ENCODE results near the gene LPCAT2.

LPCAT2 gene

GRCh38 chr16:55532227-55532626 lies 23.4 kb downstream of the LPCAT2 start:
- DNase-seq (ENCODE audit: low read depth, low spot score) = no peak
- H3K4me3 ChIP-seq (ENCODE audit: low read length) = no peak overlapping the region

- no peak overlapping the region for H3K4me3 ChIP-seq (ENCODE audit: low read length)
- DNase-seq (ENCODE audit: low read depth, low spot score) = no peak
These were observed 25.9 kb downstream of the LPCAT2 start for GRCh38 chr16:55534756-55535155.

- H3K4me3 ChIP-seq (ENCODE audit: low read length) = no peak overlapping the region
- DNase-seq (ENCODE audit: low read depth, low spot score) = no peak
These were observed 30.2 kb downstream of the LPCAT2 start for GRCh38 chr16:55539049-55539448.

DNA sequence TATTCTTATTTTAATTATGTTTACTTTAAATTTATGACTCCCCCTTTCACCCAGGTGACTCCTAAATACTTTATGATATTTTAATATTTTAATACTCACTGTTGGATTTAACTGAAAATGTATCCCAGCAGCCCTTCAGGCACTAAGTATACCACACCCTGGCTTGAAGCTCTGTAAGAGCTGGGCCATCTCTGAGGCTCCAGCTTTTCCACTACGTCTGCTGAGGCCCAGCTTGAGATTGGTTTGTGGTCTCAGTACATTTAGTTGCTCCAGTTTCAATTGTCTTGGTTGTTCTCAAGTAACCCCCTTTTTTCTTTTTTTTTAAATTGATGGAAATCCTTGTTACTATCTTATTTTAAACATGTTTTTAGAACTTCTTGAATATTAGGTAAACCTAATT lies 30.6 kb downstream of the LPCAT2 start:
- DNase-seq (ENCODE audit: low read depth, low spot score) = no peak
- no peak overlapping the region for H3K4me3 ChIP-seq (ENCODE audit: low read length)

DNA sequence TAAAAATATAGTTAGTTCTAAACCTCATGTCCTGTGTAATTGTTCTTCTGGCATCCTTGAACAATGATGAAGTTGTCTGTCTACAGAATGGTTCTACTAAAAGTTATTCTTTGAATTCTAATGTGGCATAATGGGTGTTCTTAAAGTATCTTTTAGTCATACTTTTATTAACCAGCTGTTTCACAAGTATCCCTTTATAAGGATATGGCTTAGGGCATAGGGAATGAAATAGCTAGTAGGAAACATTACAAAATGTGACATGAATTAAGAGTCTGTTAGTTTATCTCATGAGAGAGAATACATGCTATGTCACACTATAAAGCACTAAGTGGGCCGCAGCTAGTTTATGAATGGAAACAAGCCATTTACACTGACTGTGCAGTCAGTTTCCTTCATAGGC lies 31.3 kb downstream of the LPCAT2 start:
- no peak for DNase-seq (ENCODE audit: low read depth, low spot score)
- no peak overlapping the region for H3K4me3 ChIP-seq (ENCODE audit: low read length)

DNA sequence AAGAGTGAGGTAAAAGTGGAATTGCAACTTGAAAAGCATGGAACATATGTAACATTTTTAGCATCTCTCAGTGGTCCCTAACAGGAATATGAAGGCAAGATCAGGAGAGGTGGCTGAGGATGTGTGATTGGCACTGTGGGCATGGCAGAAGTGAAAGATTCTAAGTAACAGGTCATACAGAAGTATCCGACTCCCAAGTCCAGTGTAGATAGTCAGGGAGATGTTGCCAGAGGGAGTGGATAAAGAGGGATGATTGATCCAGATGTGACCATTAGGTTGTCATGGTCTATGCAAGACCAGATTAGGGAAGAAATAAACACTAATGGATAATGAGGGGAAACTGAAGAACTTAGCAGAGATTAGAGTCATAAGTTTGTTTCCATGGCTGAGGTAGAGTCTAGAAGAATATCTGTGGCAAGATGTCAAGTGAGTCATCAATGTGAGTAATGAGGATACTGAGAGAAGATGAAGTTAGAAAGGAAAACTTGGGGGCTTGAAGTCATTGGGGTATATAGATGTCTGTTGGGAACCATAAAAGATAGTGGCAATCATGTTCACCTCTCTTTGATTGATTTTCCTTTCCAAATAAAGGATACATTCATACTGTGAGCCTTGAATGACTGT lies 33.7 kb downstream of the LPCAT2 start:
- DNase-seq (ENCODE audit: low read depth, low spot score) = no peak
- no peak overlapping the region for H3K4me3 ChIP-seq (ENCODE audit: low read length)

GRCh38 chr16:55543472-55543871 lies 34.6 kb downstream of the LPCAT2 start:
- no peak for DNase-seq (ENCODE audit: low read depth, low spot score)
- no peak overlapping the region for H3K4me3 ChIP-seq (ENCODE audit: low read length)

GRCh38 chr16:55552621-55553020 lies 43.7 kb downstream of the LPCAT2 start:
- no peak overlapping the region for H3K4me3 ChIP-seq (ENCODE audit: low read length)
- no peak for DNase-seq (ENCODE audit: low read depth, low spot score)

DNA sequence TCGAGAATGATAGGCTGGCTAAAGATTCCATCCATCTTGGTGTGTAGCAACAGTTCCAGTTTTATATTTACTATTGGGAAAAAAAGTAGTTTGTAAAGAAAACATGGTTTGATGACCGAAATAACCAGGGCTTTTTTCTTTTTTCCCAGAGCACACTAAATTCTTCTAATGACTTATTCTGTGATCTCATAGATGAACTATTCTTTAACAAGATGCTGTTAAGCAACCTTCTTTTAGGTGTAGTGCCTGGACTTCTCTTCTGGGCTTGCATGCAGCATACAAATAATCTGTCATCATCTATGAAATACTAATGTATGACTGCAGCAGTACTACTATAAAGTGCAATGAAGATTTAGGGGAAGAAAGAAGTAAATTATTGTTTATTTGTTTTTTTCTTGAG lies 46.6 kb downstream of the LPCAT2 start:
- no peak overlapping the region for H3K4me3 ChIP-seq (ENCODE audit: low read length)
- DNase-seq (ENCODE audit: low read depth, low spot score) = no peak

DNA sequence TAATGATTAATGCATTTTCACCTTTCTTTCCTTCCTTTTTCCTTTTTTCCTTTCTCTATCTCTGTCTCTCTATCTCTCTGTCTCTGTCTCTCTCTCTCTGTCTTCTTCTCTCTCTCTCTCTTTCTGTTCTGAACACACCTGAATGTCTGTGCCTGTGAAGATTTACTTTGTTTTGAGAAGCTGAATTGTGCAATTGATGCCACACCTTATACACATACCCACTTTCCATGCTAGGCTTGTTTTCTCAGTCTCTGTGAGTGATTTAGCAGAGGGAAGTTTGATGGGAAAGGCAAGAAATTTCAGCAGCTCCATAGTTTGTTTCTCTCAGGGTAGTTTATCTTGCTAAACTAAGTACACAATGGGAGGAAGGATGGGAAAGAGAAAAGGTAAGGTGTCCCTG lies 48.3 kb downstream of the LPCAT2 start:
- no peak for DNase-seq (ENCODE audit: low read depth, low spot score)
- H3K4me3 ChIP-seq (ENCODE audit: low read length) = no peak overlapping the region

GRCh38 chr16:55559233-55559632 lies 50.4 kb downstream of the LPCAT2 start:
- H3K4me3 ChIP-seq (ENCODE audit: low read length) = no peak overlapping the region
- DNase-seq (ENCODE audit: low read depth, low spot score) = no peak

DNA sequence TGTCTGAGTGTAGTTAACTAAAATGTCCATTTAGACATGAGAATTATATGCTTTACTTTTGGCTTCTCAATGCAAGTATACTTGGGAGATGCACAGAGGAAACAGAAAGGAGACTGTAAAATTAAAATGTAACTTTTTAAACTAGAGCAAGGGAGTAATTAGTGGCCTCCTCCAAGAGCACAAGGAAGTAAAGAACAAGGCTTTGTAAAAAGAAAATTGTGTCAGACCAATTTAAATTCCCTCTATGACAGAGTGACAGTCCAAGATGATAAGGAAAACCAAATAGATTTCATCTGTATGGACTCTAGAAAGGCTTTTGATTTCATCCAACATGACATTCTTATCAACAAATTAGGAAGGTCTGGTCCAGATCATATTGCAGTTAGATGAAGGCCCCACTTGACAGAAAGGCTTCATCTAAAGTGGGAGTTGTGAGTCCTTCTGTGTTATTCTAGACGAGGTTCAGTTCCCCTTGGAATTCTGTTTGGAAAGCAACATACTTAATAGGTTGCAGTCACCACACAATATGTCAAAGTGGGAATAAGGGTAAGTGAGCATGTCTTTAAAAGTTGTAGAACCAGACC lies 51.2 kb downstream of the LPCAT2 start:
- DNase-seq (ENCODE audit: low read depth, low spot score) = no peak
- no peak overlapping the region for H3K4me3 ChIP-seq (ENCODE audit: low read length)

DNA sequence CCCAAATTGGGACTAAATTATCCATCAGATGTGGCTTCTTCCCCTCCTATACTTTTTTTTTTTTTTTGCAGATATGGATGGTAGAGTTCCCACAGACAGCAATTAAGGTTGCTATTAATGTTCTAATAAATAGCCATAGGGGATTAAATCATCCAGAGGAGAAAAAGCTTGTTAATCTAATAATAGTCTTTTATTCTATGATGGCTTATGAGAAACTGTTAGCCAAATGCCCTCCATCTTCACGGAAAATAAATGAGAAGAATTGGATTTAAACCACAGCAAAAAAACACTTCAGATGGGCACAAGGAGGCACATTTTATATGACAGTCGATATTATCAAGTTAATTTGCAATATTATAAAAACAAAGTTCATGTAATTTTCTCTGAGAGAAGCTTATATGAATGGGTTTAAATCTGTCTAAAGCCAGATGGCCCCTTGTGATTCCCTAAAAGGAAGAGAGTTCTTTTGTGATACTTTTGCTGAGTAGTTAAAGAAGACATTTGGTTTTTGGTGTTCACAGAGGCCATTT lies 52.5 kb downstream of the LPCAT2 start:
- no peak overlapping the region for H3K4me3 ChIP-seq (ENCODE audit: low read length)
- DNase-seq (ENCODE audit: low read depth, low spot score) = no peak

GRCh38 chr16:55562936-55563335 lies 54.1 kb downstream of the LPCAT2 start:
- H3K4me3 ChIP-seq (ENCODE audit: low read length) = no peak overlapping the region
- DNase-seq (ENCODE audit: low read depth, low spot score) = no peak

DNA sequence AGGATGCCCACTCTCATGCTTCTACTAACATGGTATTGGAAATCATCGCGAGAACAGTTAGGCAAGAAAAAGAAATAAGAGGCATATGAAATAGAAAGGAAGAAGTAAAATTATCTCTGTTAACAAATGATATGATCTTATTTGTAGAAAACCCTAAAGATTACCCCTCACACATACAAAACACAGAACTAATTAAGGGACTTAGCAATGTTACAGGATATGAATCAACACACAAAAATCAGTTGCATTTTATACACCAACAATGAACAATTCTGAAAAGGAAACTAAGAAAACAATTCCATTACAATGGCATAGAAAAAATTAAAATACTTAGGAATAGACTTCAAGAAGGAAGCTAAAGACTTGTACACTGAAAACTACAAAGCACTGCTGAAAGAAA lies 54.9 kb downstream of the LPCAT2 start:
- no peak for DNase-seq (ENCODE audit: low read depth, low spot score)
- H3K4me3 ChIP-seq (ENCODE audit: low read length) = no peak overlapping the region

GRCh38 chr16:55565086-55565485 lies 56.2 kb downstream of the LPCAT2 start:
- DNase-seq (ENCODE audit: low read depth, low spot score) = no peak
- H3K4me3 ChIP-seq (ENCODE audit: low read length) = no peak overlapping the region

- no peak within 1 kb of the TSS for H3K4me3 ChIP-seq (ENCODE audit: low read length)
- DNase-seq (ENCODE audit: low read depth, low spot score) = no peak
These were observed 57.7 kb downstream of the LPCAT2 start, which contains the start of gene CAPNS2 for GRCh38 chr16:55566432-55567175. CAPNS2 (plus strand) TSS chr16:55566684; CDS start chr16:55566757, 73 bp downstream.

DNA sequence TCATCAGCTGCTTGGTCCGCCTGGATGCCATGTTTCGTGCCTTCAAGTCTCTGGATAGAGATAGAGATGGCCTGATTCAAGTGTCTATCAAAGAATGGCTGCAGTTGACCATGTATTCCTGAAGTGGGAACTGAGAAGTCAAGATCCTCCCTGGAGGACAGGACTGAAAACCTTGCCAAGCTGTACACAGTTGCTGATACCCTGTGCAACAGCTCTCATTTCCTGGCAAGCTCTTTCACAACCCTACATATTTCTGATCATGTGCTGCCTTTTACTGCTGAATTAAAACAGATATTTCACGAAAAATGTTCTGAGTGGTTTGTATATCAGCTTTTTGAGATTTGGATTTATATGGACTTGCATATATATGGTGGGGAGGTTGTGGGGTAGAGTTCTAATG lies 58.5 kb downstream of the LPCAT2 start:
- H3K4me3 ChIP-seq (ENCODE audit: low read length) = no peak overlapping the region
- no peak for DNase-seq (ENCODE audit: low read depth, low spot score)

GRCh38 chr16:55568207-55568606 lies 59.3 kb downstream of the LPCAT2 start:
- DNase-seq (ENCODE audit: low read depth, low spot score) = no peak

DNA sequence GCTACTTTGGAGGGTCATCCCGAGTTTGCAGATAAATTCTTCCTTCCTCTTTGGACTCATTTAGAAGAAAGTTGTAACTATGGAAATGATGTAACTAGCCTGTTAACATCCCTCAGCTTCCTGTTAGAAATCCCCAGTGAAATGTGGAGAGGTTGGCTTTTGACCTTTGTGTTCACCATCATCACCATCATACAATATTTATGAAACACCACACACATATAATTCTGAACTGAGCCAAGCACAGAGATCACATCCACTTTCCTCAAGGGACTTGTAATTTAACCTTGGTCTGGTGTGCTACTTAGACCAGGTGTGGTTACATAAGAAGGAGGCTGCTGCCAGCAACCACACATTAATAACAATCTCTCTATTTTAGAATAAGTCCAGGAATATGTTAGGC lies 60.2 kb downstream of the LPCAT2 start:
- no peak overlapping the region for H3K4me3 ChIP-seq (ENCODE audit: low read length)
- DNase-seq (ENCODE audit: low read depth, low spot score) = no peak

More at GRCh38 chr16:55568207-55568606, 59.3 kb downstream of the LPCAT2 start:
- H3K4me3 ChIP-seq (ENCODE audit: low read length) = no peak overlapping the region

Measured in Jurkat, Clone E6-1 (cell line).